GM19467 (cell line): ENCODE measurements around the gene IL1A.

ENCODE experiments used
- ATAC-seq: cut with Tn5 transposase; IDR thresholded peaks from one replicate; pipeline ENCODE4 v1.9.1; 2021; ENCODE audit warnings: mild to moderate bottlenecking, moderate library complexity; ENCODE audit not compliant: unreplicated experiment

IL1A gene

DNA sequence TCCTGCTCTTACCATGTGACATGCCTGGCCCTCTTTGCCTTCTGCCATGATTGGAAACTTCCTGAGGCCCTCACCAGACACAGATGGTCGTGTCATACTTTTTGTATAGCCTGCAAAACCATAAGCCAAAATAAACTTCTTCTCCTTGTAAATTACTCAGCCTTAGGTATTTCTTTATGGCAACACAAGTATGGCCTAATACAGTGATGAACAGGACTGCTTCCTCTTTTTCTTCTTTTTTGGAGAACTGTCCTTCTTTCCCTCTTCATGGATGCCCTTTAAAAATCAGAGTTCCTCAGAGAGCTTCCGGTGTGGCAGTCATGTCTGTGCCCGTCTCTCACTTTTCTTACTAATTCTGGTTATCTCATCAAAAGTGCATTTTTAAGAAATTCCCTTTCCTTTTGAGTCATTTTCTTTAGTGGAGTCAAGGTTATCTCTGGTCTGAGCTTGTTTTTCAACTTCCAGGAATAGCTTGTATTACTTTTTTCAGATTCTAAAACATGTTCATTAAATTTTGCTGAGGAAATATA lies 9.2 kb upstream of the IL1A start:
- no peak for ATAC-seq

DNA sequence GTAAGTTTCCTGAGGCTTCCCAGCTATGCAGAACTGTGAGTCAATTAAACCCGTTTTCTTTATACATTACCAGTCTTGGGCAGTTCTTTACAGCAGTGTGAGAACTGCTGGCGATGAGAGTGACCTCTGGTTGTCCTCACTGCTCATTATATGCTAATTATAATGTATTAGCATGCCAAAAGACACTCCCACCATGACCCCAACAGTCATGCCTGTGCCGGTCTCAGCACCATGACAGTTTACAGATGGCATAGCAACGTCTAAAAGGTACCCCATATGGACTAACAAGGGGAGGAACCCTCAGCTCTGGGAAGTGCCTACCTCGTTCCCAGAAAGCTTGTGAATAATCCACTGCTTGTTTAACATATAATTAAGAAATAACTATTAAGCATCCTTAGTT lies 8.1 kb upstream of the IL1A start:
- no peak for ATAC-seq

DNA sequence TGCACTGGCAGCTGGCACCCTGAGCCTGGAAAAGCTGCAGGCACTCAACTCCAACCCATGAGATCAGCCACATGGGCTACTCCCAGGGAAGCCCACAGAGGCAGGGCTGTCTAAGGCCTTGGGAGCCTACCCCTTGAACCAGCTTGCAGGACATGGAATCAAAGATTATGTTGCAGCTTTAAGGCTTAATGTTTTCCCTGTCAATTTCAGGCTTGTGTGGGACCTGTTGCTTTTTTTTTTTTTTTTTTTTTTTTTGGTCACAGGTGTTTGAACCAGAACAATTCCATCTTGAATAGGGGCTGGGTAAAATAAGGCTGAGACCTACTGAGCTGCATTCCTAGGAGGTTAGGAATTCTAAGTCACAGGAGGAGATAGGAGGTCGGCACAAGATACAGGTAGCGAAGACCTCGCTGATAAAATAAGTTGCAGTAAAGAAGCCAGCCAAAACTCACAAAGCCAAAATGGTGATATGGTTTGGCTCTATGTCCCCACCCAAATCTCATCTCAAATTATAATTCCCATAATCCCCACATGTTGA lies 7.5 kb upstream of the IL1A start:
- no peak for ATAC-seq

DNA sequence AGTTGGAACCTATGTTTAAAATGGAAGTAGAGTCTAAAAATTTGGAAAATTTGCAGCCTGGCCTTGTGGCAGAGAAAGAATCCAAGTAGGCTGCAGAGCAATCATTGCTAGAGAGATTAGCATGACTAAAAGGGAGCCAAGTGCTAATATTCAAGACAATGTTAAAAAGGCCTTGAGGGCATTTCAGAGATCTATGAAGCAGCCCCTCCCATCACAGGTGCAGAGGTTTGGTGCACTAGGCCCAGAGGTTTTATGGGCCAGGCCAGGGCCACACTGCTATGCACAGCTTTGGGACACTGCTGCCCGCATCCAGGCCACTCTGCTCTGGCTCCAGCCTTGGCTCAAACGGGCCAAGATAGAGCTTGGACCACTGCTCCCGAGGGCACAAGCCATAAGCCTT lies 6.7 kb upstream of the IL1A start:
- no peak for ATAC-seq

DNA sequence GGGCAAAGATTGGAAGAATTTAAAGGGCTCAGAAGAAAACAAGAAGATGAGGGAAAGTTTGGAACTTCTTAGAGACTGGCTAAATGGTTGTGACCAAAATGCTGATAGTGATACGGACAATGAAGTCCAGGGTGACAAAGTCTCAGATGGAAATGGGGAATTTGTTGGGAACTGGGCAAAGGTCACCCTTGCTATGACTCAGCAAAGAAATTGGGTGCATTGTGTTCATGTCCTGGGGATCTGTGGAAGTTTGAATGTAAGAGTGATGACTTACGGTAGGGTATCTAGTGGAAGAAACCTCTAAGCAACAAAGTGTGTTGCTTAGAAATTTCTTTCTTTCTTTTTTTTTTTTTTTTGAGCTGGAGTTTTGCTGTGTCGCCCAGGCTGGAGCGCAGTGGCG lies 6.0 kb upstream of the IL1A start:
- no peak for ATAC-seq

DNA sequence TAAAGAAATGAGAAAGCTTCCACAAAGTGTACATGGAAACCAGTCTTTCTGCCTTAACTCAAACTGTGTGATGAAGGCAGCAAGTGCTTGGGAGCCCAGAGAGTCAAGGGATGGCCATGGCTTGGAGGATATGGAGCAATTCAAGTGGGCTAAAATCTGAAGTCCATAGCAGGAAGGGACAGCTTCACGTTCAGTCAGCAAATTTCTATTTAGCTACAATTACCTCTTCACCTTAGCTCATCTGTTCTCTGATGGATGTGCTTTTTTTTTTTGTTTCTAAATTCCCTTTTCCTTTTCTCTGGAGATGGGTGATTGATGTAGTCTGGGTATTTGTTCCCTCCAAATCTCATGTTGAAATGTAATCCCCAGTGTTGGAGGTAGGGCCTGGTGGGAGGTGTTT lies 4.9 kb upstream of the IL1A start:
- ATAC-seq: no peak

DNA sequence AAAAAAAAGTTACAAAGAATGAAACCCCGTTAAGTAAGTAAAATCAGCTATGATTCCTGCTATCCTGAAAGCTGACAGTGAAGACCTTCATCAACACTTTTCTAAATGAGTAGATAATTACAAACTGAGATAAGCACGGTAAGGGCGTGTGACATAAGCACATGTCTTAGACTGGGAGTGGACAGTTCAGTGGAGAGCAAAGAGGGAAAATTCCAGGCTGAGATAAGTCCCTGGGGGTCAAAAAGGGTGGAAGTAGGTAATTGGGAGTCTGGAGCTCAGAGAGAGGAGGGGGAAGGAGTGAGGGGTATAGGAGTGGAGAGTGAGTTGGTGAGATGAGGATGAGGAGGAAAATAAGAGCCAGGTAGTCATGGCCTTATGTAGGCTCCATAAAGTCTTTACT lies 4.4 kb upstream of the IL1A start:
- ATAC-seq: no peak

DNA sequence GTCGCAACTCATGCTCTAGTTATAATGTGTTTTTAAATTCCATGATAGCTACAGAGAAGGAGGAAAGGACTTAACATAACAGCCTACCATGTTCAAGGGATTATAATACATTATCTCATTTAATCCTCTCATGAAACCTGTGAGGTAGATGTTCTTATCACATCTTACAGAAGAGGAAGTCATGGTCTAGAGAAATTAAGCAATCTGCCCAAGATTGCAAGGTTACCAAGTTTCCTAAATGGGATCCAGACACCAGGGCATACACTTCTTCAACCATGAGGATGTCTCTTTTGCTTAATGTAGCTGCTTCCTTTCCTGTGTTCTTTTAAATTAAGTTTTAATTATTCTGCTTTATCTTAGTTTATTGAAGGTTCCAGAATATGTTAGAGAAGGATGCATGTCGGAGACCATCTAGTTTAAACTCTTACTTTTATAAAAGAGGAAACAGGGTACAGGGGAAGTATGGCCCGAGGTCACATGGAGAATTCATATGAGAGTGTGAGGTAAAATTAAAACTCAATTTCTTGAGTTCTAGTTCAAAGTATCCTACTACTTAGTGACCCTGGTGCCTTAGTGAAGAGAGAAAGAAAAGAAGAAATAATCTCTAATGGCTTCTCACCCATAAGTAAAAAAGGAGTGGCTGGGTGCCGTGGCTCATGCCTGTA lies 3.6 kb upstream of the IL1A start:
- no peak for ATAC-seq

DNA sequence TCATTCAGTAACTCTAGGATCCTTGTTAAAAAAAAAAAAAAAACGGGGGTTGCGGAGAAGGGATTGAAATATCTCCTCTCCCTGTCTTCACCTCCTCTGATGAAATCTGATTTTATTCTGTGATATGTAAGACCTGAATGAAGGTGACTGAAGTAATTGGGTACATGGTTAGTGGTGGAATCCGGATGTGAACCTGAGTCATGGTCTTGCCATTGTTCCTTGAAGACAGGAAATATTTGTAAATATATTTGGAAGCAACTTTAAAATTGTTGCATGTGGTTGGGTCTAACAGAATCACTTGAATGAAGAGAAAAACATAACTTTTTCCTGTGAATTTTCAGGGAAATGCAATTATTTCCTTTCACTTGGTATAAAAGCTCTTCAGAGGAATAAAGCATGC lies 3.0 kb upstream of the IL1A start:
- ATAC-seq: no peak

DNA sequence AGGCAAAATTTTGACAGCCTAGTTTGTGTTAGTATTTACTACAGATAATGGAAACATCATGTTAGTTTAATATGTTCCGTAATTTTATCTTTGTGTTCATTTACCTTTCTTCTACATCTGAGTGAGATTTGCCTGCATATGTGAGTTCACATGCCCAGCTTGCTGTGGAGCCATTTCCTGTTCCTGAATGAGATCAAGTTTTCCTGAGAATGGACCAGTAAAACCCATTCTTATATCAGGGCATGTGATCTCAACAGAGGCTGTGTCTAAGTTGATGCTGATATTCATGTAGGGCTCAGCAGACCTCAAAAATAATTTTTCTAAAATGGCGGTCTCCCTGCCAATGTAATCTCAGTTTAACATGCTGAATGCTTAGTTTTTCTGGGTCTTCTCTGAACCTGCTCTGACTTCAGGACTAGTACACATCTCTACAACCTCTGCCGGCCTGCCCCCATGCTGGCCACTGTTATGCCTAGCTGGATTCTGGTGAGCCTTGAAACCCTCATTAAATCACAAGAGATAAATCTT lies 1.0 kb downstream of the IL1A start:
- no peak for ATAC-seq

DNA sequence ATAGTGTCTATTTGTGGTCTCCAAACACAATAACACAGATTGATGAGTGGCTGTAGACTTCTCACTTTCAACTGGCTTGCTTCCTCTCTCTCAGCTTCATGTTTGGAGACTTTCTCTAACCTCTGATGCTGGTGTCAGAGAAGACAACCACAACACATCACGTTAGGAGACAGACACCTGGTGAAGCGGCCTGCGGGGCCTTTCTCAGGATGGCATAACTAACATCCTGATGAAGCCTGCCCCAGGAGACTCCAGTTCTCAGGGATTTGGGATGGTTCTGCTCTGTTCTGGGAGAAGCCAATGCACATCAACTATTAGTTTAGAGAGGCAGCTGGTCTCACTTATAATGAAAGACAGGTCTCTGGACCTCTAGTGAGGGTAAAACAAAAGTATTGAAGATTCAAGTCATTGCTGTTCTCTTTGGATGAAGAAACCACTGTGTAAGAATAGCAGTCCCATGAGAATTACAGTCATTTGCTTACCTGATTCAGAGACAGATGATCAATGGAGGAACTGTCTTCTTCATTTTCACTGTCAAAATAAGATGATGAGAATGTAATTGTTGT lies 2.0 kb downstream of the IL1A start:
- ATAC-seq: peak; percentile 80

DNA sequence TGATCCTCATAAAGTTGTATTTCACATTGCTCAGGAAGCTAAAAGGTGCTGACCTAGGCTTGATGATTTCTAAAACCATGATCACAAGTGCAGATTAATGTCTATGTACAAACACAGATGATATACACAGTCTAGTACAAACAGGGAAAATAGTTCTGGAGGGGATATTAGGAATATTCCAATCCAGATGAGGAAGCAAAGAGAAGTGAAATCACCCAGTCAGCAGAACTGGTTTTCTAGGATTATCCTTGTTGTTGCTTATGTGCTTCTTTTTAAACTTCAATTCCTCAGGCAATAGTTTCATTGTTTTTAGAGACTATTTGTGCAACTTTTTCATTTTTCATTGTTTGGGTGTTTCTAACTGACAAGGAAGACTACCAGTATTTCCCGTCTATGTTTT lies 4.7 kb downstream of the IL1A start:
- no peak for ATAC-seq

DNA sequence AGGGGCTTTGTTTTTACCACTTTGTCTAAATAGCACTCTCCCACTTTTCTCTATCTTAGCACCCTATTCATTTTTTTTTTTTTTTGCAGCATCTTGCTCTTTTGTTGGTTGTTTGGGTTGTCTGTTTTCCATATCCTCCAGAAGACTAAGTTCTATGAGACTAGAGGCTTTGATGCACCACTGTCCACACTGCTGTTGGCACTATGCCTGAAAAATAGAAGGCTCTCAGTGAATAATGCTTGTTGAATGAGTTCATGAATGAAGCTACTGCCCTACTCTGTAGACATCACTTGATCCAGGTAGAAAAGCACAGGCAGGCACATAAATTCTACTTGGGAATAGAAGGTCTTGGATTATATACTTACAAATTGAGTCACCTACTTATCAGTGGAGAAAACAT lies 7.3 kb downstream of the IL1A start:
- no peak for ATAC-seq

DNA sequence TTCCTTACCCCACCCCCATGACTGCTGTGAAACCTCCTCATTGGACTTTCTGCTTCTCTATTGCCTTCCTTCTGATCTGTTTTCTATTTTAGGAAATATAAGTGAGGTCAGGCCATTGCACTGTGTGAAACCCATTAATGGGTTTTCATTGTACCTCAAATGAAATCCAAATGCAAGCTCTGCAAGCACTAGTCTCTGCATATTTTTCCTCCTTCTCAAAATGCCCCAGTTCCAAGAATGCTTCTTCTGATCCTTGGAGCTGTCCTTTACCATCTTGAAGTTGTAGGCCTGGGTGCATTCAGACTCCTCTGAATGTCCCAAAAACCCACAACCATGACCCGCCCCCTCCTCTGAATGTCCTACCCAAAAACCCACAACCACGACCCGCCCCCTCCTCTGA lies 8.2 kb downstream of the IL1A start:
- ATAC-seq: no peak

DNA sequence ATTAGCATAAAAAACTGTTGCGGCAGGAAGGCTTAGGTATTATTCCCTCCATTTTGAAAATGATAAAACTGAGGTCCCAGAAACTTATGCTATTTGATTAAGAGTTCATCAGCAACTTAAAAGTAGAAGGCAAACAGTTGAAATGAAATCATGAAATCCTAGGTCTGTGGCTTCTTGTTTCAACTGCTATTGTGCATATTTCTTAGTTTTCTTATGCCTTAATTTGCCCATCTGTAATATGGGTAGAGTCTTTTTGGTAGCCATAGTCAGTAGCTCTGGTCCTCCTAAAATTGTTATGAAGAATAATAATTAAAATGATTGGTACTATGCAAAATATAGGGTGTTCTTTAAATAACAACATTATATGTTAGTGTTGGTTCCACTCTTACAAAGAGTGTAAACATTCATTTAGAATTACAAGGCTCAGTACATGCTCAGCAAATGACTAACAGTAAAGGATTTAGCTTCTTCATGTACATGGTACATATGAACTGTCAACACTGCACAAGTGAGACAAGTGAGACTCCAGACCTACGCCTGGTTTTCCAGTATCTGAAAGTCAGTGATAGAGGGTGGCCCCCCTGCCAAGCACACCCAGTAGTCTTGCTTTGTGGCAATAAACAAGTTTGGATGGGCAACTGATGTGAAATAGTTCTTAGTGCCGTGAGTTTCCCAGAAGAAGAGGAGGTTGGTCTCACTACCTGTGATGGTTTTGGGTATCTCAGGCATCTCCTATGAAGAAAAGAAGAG lies 9.6 kb downstream of the IL1A start:
- no peak for ATAC-seq

DNA sequence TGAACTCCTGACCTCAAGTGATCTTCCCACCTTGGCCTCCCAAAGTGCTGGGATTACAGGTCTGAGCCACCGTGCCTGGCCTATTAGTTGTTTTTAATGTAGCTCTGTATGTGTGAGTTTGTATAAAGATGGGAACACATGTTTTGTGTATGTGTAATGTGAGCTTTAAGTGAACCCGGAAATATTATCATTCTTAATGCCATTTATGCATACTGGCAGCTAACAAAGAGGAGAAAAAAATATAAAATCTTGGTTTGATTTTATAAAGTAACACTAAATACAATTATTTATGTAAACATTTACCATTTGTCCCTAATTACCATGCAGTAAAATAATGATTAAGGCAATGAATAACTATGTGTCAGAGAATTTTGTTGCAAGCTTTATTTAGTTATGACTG lies 10.7 kb downstream of the IL1A start:
- ATAC-seq: no peak

DNA sequence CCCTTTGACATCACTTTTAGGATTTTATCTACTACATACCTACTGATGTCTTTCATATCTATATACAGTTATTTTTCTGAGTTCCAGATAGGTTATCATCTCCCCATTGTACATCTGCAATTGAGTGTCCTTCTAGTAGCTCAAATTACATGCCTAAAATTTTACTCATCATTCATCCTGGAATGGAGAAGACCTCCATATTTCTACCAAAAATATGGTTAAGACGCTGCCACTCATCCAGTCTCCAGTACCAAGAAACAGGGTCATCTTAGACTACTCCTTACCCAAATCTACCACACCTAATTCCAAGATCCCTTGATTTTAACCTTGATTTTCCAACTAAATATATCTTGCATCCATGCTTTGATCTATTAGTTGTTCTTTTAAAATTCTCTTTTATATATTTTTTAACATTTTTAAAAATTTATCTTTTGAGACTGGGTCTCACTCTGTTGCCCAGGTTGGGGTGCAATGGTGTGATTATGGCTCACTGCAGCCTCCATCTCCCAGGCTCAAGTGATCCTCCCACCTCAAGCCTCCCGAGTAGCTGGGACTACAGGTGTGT lies 11.3 kb downstream of the IL1A start:
- no peak for ATAC-seq

DNA sequence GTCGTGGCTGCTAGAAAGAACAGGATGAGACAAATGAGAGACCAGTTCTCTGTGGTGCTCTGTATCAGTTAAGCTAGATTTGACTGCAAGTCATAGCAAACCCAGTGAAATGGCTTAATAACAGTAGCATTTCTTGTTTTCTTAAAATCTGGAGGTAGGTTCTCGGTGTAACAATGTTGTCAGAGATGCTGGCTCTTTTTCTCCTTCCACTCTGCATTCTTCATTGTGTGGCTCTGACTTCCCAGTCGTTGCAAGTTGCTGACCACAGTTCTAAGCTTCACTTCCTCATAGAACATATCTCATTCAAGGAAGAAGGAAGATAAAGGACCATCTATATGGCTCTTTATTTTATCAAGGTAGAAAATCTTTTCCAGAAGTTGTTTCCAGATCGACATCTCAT lies 12.0 kb downstream of the IL1A start:
- no peak for ATAC-seq

DNA sequence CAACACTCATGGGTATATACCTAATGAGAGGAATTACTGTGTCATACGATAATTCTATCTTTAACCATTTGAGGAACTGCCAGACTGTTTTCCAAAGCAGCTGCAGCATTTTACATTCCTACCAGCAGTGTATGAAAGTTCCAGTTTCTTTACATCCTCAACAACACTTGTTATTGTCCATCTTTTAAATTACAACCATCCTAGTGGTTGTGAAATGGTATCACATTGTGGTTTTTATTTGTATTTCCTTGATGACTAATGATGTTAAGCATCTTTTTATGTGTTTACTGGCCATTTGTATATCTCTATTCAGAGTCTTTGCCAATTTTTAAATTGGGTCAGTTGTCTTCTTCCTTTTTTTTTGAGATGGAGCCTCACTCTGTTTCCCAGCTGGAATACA lies 15.9 kb downstream of the IL1A start:
- ATAC-seq: no peak

DNA sequence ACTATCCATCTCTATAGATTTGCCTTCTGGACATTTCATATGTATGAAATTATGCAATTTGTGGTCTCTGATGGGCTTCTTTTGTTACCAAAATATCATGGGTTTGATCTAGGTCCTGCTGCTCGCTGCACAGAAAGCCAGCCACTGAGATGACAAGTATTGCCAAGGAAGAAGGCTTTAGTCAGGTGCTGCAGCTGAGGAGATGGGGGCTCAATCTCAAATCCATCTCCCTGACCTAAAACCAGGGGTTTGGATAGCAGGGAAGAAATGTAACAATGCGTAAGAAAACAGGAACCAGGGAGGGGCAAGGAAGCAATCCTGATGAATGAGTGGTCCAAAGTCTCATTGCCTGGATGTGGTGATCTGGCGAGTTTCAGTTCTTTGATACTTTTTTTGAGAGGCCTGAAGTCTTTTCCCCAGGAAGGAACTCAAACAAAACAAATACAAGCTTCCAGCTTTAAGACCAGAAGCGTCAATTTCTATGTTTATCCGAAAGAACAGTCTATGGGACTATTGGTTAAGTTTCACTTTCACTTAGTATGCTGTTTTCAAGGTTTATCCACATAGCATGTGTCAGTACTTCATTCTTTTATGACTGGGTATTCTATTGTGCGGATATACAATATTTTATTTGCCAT lies 16.5 kb downstream of the IL1A start:
- ATAC-seq: no peak

DNA sequence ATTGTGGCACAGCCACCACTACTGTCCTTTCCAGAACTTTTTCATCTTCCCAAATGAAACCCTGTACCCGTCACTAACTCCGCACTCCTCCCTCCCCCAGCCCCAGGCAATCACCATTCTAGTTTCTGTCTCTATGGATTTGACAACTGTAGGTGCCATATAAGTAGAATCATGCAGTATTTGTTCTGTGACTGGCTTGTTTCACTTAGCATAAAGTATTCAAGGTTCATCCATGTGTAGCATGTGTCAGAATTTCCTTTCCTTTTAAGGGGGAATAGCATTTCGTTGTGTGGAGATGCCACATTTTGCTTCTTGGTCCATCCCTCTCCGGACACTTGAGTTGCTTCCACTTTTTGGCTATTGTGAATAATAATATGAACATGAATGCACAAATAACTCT lies 19.0 kb downstream of the IL1A start:
- no peak for ATAC-seq
